Transverse colon (tissue), 4 donors: ENCODE results near the gene SPACA5B.

ENCODE experiments used
- POLR2A ChIP-seq: fragments of 450-650 bp; IDR thresholded peaks from one replicate; pipeline ENCODE4 v1.6.1; 2016; ENCODE audit warnings: antibody characterized with exemption, mild to moderate bottlenecking, moderate library complexity
- POLR2AphosphoS5 ChIP-seq, 3 donors: sonication (generic); formaldehyde crosslinking; IDR thresholded peaks; one replicate each; pipeline ENCODE4 v1.6.1; 2016; ENCODE audit warnings: antibody characterized with exemption in 3 of 3
- TF ChIP-seq, protein P1 (sequence below), 5 experiments: fragments of 200-600 bp in 3 of 5; fragments of 450-650 bp in 2 of 5; sonication (generic) in 3 of 5; IDR thresholded peaks; 1 replicate in 2 of 5; 2 replicates in 3 of 5; pipeline ENCODE4 v1.5.1; 2016 to 2017; ENCODE audit warnings: antibody characterized with exemption in 5 of 5, inconsistent platforms in 3 of 5, mild to moderate bottlenecking in 2 of 5, moderate library complexity in 1 of 5

DNA sequence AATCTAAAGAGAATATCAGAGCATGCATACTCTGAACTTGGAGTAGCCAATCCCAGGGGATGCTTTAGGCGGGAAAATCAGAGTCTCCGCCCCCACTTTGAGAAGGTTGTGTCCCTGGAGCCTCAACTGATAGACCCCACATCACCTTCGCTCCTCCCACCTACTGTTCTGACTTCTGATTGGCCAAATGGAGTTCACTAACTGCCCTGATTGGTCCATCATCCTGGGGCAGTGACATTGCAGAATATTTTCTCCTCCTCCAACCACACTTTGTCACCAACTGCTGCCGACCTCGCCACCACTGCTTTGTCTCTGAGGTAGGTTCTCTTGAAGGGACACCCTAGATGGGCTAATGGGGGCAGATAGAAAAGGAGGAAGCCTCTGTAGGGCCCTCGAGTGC is 22.7 kb upstream of the SPACA5B start:
- TF ChIP-seq, protein P1, sequence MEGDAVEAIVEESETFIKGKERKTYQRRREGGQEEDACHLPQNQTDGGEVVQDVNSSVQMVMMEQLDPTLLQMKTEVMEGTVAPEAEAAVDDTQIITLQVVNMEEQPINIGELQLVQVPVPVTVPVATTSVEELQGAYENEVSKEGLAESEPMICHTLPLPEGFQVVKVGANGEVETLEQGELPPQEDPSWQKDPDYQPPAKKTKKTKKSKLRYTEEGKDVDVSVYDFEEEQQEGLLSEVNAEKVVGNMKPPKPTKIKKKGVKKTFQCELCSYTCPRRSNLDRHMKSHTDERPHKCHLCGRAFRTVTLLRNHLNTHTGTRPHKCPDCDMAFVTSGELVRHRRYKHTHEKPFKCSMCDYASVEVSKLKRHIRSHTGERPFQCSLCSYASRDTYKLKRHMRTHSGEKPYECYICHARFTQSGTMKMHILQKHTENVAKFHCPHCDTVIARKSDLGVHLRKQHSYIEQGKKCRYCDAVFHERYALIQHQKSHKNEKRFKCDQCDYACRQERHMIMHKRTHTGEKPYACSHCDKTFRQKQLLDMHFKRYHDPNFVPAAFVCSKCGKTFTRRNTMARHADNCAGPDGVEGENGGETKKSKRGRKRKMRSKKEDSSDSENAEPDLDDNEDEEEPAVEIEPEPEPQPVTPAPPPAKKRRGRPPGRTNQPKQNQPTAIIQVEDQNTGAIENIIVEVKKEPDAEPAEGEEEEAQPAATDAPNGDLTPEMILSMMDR (IDR thresholded peaks at IDR 0.05) = no peak
- no peak for TF ChIP-seq POLR2A
- no peak for TF ChIP-seq POLR2AphosphoS5 (IDR thresholded peaks at IDR 0.05)
